Measurements from ENCODE around the gene IL21R.
A peak's percentile ranks its signal among the peaks of the same experiment; 100 is the strongest.

IL21R gene

GRCh38 chr16:27492588-27492979 lies 90.6 kb downstream of the IL21R start:
- no peak for DNase-seq (ENCODE audit: low read depth)
- no peak overlapping the region for H3K4me3 ChIP-seq (ENCODE audit: low read length)
- TF ChIP-seq, protein P1, sequence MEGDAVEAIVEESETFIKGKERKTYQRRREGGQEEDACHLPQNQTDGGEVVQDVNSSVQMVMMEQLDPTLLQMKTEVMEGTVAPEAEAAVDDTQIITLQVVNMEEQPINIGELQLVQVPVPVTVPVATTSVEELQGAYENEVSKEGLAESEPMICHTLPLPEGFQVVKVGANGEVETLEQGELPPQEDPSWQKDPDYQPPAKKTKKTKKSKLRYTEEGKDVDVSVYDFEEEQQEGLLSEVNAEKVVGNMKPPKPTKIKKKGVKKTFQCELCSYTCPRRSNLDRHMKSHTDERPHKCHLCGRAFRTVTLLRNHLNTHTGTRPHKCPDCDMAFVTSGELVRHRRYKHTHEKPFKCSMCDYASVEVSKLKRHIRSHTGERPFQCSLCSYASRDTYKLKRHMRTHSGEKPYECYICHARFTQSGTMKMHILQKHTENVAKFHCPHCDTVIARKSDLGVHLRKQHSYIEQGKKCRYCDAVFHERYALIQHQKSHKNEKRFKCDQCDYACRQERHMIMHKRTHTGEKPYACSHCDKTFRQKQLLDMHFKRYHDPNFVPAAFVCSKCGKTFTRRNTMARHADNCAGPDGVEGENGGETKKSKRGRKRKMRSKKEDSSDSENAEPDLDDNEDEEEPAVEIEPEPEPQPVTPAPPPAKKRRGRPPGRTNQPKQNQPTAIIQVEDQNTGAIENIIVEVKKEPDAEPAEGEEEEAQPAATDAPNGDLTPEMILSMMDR (conservative IDR thresholded peaks at IDR 0.05; ENCODE audit: low read depth, low read length), result no peak

DNA sequence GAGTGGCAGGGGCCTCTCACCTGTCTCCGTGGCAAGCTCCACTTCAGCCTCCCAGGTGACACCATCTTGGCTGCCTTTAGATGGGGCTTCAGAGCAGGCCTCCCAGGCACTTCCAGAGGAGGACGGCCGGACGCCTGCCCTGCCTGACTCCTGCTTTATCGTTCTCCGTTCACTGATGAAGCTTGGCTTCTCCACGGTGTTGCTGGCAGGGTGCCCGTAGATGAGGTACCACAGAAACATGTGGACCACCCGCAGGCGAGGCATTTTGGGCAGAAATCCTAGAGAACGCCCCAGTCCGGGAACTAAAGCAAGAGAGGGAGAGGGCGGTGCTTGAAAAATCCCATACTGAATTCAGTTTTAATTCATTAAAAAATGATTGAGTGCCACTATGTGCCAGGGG lies 93.2 kb downstream of the IL21R start:
- TF ChIP-seq, protein P1 (conservative IDR thresholded peaks at IDR 0.05; ENCODE audit: low read depth, low read length), result no peak
- H3K4me3 ChIP-seq (ENCODE audit: low read length), result no peak overlapping the region
- no peak for DNase-seq (ENCODE audit: low read depth)

- TF ChIP-seq, protein P1 (conservative IDR thresholded peaks at IDR 0.05; ENCODE audit: low read depth, low read length), result no peak
- H3K4me3 ChIP-seq (ENCODE audit: low read length), result no peak overlapping the region
- DNase-seq (ENCODE audit: low read depth), result no peak
Observed at GRCh38 chr16:27498031-27498825, 96.3 kb downstream of the IL21R start.

DNA sequence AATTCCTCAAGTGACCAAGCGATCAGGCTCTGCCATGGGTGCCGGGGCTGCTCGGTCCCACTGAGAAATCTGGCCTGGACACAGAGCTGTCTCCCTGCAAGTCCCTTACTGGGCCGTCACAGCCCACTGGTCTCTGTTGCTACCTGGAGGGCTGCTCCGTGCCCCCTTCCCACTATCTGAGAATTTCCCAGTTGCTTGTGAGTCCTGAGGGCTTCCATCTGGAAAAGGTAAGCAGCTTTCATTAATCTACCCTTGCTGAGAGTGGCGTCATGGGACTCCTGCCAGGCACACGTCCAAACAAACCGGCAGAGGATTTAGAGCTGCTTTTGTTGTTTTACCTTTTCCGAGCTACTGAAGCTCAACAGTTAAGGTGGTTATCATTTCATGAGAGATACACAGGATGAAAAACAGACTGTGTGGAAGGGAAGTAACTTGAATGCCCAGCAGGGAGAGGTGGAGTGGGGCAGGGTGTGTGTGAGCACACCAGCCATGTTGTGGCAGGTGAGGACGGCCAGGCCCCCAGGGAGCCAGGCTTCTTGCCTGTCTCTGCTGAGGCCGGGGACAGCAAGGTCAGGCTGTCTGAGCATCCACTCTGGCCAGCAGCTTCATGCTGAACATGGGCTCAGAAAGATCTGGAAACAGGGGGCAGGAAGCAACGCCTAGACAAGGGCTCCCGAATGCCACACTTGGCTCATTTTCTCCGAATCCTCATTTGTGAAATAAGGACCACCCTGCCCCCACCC lies 97.1 kb downstream of the IL21R start:
- DNase-seq (ENCODE audit: low read depth), result peak; percentile 68
- TF ChIP-seq, protein P1 (conservative IDR thresholded peaks at IDR 0.05; ENCODE audit: low read depth, low read length), result no peak
- H3K4me3 ChIP-seq (ENCODE audit: low read length), result no peak overlapping the region

DNA sequence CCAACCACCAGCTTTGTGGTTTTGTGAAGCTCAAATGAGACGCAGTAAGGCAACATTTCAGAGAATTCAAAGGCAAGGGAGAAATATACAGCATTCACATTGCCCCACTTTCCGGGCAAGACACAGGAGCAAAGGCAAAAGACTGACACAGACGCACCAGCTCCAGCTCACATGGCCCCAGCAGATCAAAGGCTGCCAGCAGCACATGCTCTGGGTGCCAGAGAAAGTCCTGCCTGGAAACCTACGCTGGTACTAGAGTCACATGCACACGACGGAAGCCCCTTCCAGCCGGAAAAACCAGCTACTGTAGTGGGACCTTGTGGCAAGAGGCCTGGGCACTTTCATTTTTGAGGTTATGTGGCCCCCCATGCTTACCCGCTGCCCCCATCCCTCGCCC lies 97.7 kb downstream of the IL21R start:
- no peak overlapping the region for H3K4me3 ChIP-seq (ENCODE audit: low read length)
- peak; percentile 51 for DNase-seq (ENCODE audit: low read depth)
- TF ChIP-seq, protein P1 (conservative IDR thresholded peaks at IDR 0.05; ENCODE audit: low read depth, low read length), result no peak

DNA sequence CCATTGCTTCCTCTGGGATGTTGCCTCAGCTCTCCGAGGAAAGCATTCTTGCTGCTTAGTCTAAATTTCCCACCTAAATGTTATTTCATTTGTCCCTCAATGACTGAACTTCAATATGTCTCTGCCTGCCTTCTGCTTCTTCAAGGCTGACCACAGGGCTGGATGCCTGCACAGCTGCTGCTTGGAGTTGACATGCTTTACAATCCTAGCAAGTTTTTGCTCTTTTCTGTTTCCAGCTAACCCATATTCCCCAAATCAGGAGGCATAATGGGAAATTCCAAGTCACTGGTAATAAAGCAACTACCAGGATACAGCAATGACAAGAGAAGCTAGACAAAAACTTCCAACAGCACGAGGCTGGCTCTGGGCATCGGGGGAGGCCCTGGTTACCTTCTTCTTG lies 98.8 kb downstream of the IL21R start:
- no peak overlapping the region for H3K4me3 ChIP-seq (ENCODE audit: low read length)
- TF ChIP-seq, protein P1 (conservative IDR thresholded peaks at IDR 0.05; ENCODE audit: low read depth, low read length), result no peak
- no peak for DNase-seq (ENCODE audit: low read depth)
